Fibroblast of lung (primary cell): ENCODE data around the gene DLG5. TPM values are rescaled to one million over a fixed set of nuclear protein-coding genes. Genes with fewer than 3 reads are reported as not detected.

Experiments
- DNase-seq, 2 donors: peaks; one replicate each; pipeline versions ENCODE4 v3.0.0 to v3.0.0-alpha.2; 2010; ENCODE audit warnings: low read depth in 2 of 2
- H2AFZ ChIP-seq: 2 replicates; pipeline ENCODE4 v1.5.1; 2012; ENCODE audit warnings: low read length, control low read depth, inconsistent platforms
- H3K27ac ChIP-seq: 2 replicates; pipeline ENCODE4 v1.5.1; 2011; ENCODE audit warnings: low read length, control low read depth; ENCODE audit not compliant: insufficient read depth
- H3K27me3 ChIP-seq: 2 replicates; pipeline ENCODE4 v1.5.1; 2011; ENCODE audit warnings: mild to moderate bottlenecking, low read length; ENCODE audit not compliant: control insufficient read depth, insufficient read depth
- H3K36me3 ChIP-seq: 2 replicates; pipeline ENCODE4 v1.5.1; 2011; ENCODE audit warnings: low read length; ENCODE audit not compliant: control insufficient read depth, insufficient read depth
- H3K4me1 ChIP-seq: 2 replicates; pipeline ENCODE4 v1.5.1; 2011; ENCODE audit warnings: low read length; ENCODE audit not compliant: control insufficient read depth, insufficient read depth; ENCODE audit errors: extremely low read depth
- H3K4me2 ChIP-seq: 2 replicates; pipeline ENCODE4 v1.5.1; 2011; ENCODE audit warnings: low read length, control low read depth; ENCODE audit not compliant: insufficient read depth; ENCODE audit errors: extremely low read depth
- H3K4me3 ChIP-seq, 4 experiments: fragments of 200-600 bp in 1 of 4; sonication (generic) in 1 of 4; replicated peaks in 1 of 4; 2 replicates each; pipeline ENCODE4 v1.5.1; 2011 to 2016; ENCODE audit warnings: low read length in 4 of 4, low read depth in 3 of 4, mild to moderate bottlenecking in 3 of 4, control low read depth in 2 of 4, inconsistent platforms in 1 of 4, mixed read lengths in 1 of 4; ENCODE audit not compliant: insufficient read depth in 1 of 4; ENCODE audit errors: control extremely low read depth in 1 of 4
- H3K79me2 ChIP-seq: 2 replicates; pipeline ENCODE4 v1.5.1; 2012; ENCODE audit warnings: mild to moderate bottlenecking, low read length, inconsistent platforms; ENCODE audit not compliant: control insufficient read depth, insufficient read depth
- H3K9ac ChIP-seq: 2 replicates; pipeline ENCODE4 v1.5.1; 2011; ENCODE audit warnings: mild to moderate bottlenecking, low read length, control low read depth; ENCODE audit not compliant: insufficient read depth
- H3K9me3 ChIP-seq: 2 replicates; pipeline ENCODE4 v1.5.1; 2012; ENCODE audit warnings: low read depth, low read length; ENCODE audit not compliant: control insufficient read depth, insufficient read depth
- H4K20me1 ChIP-seq: 2 replicates; pipeline ENCODE4 v1.5.1; 2011; ENCODE audit warnings: low read length; ENCODE audit not compliant: control insufficient read depth, insufficient read depth; ENCODE audit errors: extremely low read depth
- EZH2 ChIP-seq: IDR thresholded peaks from 2 replicates; pipeline ENCODE4 v1.5.1; 2012; ENCODE audit warnings: low read length, control low read depth, mild to moderate bottlenecking; ENCODE audit errors: missing control alignments
- polyA plus RNA-seq, 2 donors: library from polyadenylated mRNA; depleted of rRNA in 1 of 2; stranded (reverse) in 1 of 2; unstranded in 1 of 2; fragments of >200 nt; gene quantifications; 2 replicates each; pipeline ENCODE4 v1.2.1, GENCODE V29; 2011 to 2012; ENCODE audit warnings: missing spikeins in 1 of 2
- total RNA-seq: library from RNA; depleted of rRNA; stranded (reverse); fragments of >200 nt; gene quantifications from 2 replicates; pipeline ENCODE4 v1.2.1, GENCODE V29; 2014
- TF ChIP-seq, protein P1 (sequence below), 2 donors: IDR thresholded peaks in 1 of 2; conservative IDR thresholded peaks in 1 of 2; 1 replicate in 1 of 2; 2 replicates in 1 of 2; pipeline ENCODE4 v1.5.1; 2011 to 2012; ENCODE audit warnings: low read length in 2 of 2, control low read depth in 1 of 2, inconsistent platforms in 1 of 2, low read depth in 1 of 2, mild to moderate bottlenecking in 1 of 2

DLG5 gene
- total and polyA plus RNA-seq, 2 donors (not counting 1 experiment from before 2014, with no cell fraction given), result 15.3 to 40.8 TPM

DNA sequence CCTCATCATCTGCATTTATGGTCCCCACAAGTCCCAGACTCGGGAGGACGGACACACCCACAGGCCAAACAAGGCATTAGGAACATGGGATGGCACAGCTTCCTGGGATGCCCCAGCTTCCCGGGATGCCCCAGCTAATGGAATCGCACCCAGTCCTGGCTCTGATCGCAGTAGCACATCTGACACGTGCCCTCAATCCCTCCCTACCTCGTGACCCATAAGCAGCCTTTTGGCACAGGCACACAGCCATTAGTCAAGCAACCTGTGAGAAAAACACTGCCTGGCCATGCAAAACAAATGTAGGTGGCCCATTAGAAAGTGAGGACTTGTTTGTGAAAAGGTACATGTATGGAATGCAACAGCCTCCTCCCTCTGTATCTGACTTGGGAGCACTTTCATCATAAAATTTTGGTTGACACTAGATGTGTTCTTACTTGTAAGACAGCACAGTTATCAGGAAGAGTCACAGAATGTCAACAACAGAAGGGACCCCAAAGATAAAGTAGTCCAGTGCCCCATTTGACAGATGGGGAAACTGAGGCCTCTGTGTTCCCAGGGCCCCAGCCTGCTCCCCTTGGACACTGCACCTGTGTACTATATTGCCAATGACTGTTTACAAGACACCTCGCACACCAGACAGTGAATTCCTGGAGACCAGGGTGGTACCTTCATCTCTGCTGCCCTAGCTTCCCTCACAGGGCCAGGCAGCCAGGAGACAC is 34.4 kb downstream of the DLG5 start:
- H3K27me3 ChIP-seq, result no peaks in the 10 kb centered on the region
- no peak overlapping the region for H3K27ac ChIP-seq
- no peak overlapping the region for H3K9ac ChIP-seq
- H3K79me2 ChIP-seq, result peaks cover 24% of the 10 kb centered on the region
- no peaks in the 10 kb centered on the region for H3K9me3 ChIP-seq
- H3K36me3 ChIP-seq, result no peaks in the 10 kb centered on the region
- H3K4me1 ChIP-seq, result peaks cover 9% of the 10 kb centered on the region
- DNase-seq, result no peak
- TF ChIP-seq, protein P1, sequence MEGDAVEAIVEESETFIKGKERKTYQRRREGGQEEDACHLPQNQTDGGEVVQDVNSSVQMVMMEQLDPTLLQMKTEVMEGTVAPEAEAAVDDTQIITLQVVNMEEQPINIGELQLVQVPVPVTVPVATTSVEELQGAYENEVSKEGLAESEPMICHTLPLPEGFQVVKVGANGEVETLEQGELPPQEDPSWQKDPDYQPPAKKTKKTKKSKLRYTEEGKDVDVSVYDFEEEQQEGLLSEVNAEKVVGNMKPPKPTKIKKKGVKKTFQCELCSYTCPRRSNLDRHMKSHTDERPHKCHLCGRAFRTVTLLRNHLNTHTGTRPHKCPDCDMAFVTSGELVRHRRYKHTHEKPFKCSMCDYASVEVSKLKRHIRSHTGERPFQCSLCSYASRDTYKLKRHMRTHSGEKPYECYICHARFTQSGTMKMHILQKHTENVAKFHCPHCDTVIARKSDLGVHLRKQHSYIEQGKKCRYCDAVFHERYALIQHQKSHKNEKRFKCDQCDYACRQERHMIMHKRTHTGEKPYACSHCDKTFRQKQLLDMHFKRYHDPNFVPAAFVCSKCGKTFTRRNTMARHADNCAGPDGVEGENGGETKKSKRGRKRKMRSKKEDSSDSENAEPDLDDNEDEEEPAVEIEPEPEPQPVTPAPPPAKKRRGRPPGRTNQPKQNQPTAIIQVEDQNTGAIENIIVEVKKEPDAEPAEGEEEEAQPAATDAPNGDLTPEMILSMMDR (conservative IDR thresholded peaks at IDR 0.05 in 1 of 2, IDR thresholded peaks at IDR 0.05 in 1 of 2; ENCODE audit: low read depth in 1 of 2, low read length in 2 of 2), result no peak
- no peak for TF ChIP-seq EZH2
- no peak overlapping the region for H2AFZ ChIP-seq
- H4K20me1 ChIP-seq, result peaks cover 4% of the 10 kb centered on the region
- no peak overlapping the region for H3K4me3 ChIP-seq
- H3K4me2 ChIP-seq, result no peak overlapping the region

DNA sequence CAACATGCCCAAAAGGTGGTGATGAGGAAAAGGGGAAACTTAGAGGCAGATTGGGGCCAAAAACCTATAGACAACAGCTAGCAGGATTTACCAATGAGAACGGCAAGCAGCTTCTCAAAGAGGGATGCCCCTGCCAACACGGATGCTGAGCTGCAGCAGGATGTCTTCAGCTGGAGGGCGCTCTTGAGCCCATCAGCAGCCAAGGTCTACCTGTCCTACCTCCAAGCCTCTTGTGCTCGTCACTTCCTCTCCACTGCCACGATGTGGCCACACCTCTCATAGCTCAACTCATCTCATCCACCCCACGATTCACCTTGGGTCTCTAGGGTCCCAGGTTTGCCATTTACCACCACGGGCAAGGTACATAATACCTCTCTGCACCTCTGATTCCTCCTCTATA is 36.5 kb downstream of the DLG5 start:
- Histone ChIP-seq H3K4me3 (no peak overlapping the region), H3K4me1 (peaks cover 12% of the 10 kb centered on the region), H3K4me2 (no peak overlapping the region), H3K36me3 (no peaks in the 10 kb centered on the region), H3K27ac (no peak overlapping the region), H3K9me3 (no peaks in the 10 kb centered on the region), H2AFZ (no peak overlapping the region), H4K20me1 (peaks cover 4% of the 10 kb centered on the region), H3K27me3 (no peaks in the 10 kb centered on the region), H3K9ac (no peak overlapping the region), H3K79me2 (peaks cover 38% of the 10 kb centered on the region)
- no peak for TF ChIP-seq EZH2
- TF ChIP-seq, protein P1 (conservative IDR thresholded peaks at IDR 0.05 in 1 of 2, IDR thresholded peaks at IDR 0.05 in 1 of 2; ENCODE audit: low read depth in 1 of 2, low read length in 2 of 2), result no peak
- DNase-seq, result no peak

DNA sequence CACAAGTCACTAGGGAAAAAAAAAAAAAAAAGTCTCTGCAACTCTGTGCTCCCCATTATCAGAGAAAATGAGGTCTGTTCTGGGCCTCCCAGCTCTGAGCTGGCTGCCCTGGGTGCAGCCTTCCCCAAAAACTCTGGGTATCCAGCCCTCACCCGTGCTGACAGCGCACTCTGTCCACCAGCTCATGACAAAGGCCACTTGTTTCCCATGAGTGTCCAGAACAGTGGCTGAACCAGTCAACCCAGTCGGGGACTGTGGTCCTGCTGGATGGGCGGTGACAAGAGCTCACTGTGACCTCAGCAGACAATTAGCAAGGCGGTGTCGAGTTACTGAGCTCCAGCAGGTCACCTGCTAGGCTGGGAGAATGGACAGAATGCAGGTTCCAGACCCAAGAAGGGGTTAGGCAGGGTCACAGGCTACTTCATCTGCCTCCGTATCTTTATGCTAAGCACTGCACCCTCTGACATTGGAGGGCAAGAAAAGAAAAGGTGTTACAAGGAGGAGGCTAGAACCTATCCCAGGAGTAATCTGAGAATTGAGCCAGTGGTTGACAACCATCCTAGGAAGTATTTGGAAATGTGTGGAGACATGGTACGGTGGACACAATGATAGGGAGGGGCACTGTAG is 37.2 kb downstream of the DLG5 start:
- no peaks in the 10 kb centered on the region for H3K9me3 ChIP-seq
- no peaks in the 10 kb centered on the region for H3K36me3 ChIP-seq
- no peak overlapping the region for H3K4me2 ChIP-seq
- H3K4me3 ChIP-seq, result no peak overlapping the region
- peaks cover 12% of the 10 kb centered on the region for H3K4me1 ChIP-seq
- H3K79me2 ChIP-seq, result peaks cover 37% of the 10 kb centered on the region
- no peaks in the 10 kb centered on the region for H3K27me3 ChIP-seq
- H3K27ac ChIP-seq, result no peak overlapping the region
- peaks cover 2% of the 10 kb centered on the region for H4K20me1 ChIP-seq
- TF ChIP-seq, protein P1 (conservative IDR thresholded peaks at IDR 0.05 in 1 of 2, IDR thresholded peaks at IDR 0.05 in 1 of 2; ENCODE audit: low read depth in 1 of 2, low read length in 2 of 2), result no peak
- no peak for TF ChIP-seq EZH2
- H2AFZ ChIP-seq, result no peak overlapping the region
- no peak for DNase-seq
- no peak overlapping the region for H3K9ac ChIP-seq
